H1 (cell line): Measurements from ENCODE around the gene FANCF. TPM values are rescaled to one million over a fixed set of nuclear protein-coding genes. Genes with fewer than 3 reads are reported as not detected.

Source experiments
- CTCF ChIA-PET: fragments of 300-600 bp; sonication (Branson Sonifier 250); formaldehyde crosslinking; loops from one replicate; lab custom pipeline; 2021; ENCODE audit not compliant: partially characterized antibody; lab: Charles Lee
- POLR2A ChIA-PET: fragments of 300-600 bp; sonication (Branson Sonifier 250); formaldehyde crosslinking; loops from one replicate; lab custom pipeline; 2021; ENCODE audit warnings: inconsistent platforms; ENCODE audit not compliant: partially characterized antibody; lab: Charles Lee
- DNase-seq, 2 experiments: peaks; one replicate each; pipeline versions ENCODE4 v3.0.0 to v3.0.0-alpha.2; 2010 to 2022; ENCODE audit warnings: low spot score in 2 of 2, low read depth in 1 of 2, mixed read lengths in 1 of 2
- FAIRE-seq: peaks from 2 replicates; lab custom pipeline; 2011; peaks lifted over from hg19 to GRCh38; lab: Jason Lieb, UNC
- H2AFZ ChIP-seq: 2 replicates; pipeline ENCODE4 v1.8.1; 2012; ENCODE audit warnings: low read length, inconsistent platforms
- H2AK5ac ChIP-seq: 2 replicates; pipeline ENCODE4 v1.6.1; 2013; ENCODE audit warnings: low read depth, low read length
- H2BK120ac ChIP-seq: replicated peaks from 2 replicates; pipeline ENCODE3; 2013; ENCODE audit warnings: low read depth, low read length, inconsistent platforms
- H2BK12ac ChIP-seq: 2 replicates; pipeline ENCODE4 v1.6.1; 2013; ENCODE audit warnings: low read depth, low read length
- H2BK15ac ChIP-seq: 2 replicates; pipeline ENCODE4 v1.6.1; 2013; ENCODE audit warnings: low read length
- H2BK20ac ChIP-seq: 2 replicates; pipeline ENCODE4 v1.6.1; 2013; ENCODE audit warnings: low read length
- H2BK5ac ChIP-seq: 2 replicates; pipeline ENCODE4 v1.6.1; 2013; ENCODE audit warnings: low read depth, low read length
- H3K14ac ChIP-seq: 2 replicates; pipeline ENCODE4 v1.6.1; 2013; ENCODE audit warnings: inconsistent platforms; ENCODE audit not compliant: insufficient read length
- H3K18ac ChIP-seq: 2 replicates; pipeline ENCODE4 v1.6.1; 2013; ENCODE audit warnings: low read length; ENCODE audit errors: extremely low read depth
- H3K23ac ChIP-seq: 2 replicates; pipeline ENCODE4 v1.6.1; 2013; ENCODE audit warnings: inconsistent platforms; ENCODE audit not compliant: insufficient read length
- H3K23me2 ChIP-seq: 2 replicates; pipeline ENCODE4 v1.6.1; 2013; ENCODE audit warnings: low read depth, low read length
- H3K27ac ChIP-seq: 2 replicates; pipeline ENCODE4 v1.6.1; 2011; ENCODE audit warnings: low read depth, low read length, inconsistent platforms
- H3K27me3 ChIP-seq, 4 experiments: replicated peaks in 1 of 4; 1 replicate in 1 of 4; 2 replicates in 3 of 4; pipeline versions ENCODE4 v1.6.1 to v1.8.1; 2011 to 2013; ENCODE audit warnings: low read length in 3 of 4, mild to moderate bottlenecking in 3 of 4, inconsistent platforms in 2 of 4, mixed read lengths in 2 of 4, moderate library complexity in 1 of 4; ENCODE audit not compliant: control insufficient read depth in 3 of 4, insufficient read depth in 3 of 4; ENCODE audit errors: extremely low read depth in 1 of 4
- H3K36me3 ChIP-seq, 4 experiments: 2 replicates each; pipeline versions ENCODE4 v1.6.1 to v1.8.1; 2011 to 2013; ENCODE audit warnings: mild to moderate bottlenecking in 4 of 4, low read length in 3 of 4, moderate library complexity in 2 of 4, control low read depth in 1 of 4, inconsistent platforms in 1 of 4; ENCODE audit not compliant: insufficient read depth in 4 of 4, control insufficient read depth in 2 of 4
- H3K4ac ChIP-seq: replicated peaks from 2 replicates; pipeline ENCODE3; 2013; ENCODE audit warnings: low read length, low read depth, mixed read lengths, inconsistent platforms; ENCODE audit not compliant: insufficient read length
- H3K4me1 ChIP-seq, 4 experiments: replicated peaks in 1 of 4; 1 replicate in 1 of 4; 2 replicates in 3 of 4; pipeline versions ENCODE4 v1.6.1 to v1.8.1; 2011 to 2013; ENCODE audit warnings: low read length in 3 of 4, inconsistent platforms in 2 of 4, mixed read lengths in 1 of 4; ENCODE audit not compliant: insufficient read depth in 4 of 4, control insufficient read depth in 3 of 4
- H3K4me2 ChIP-seq, 2 experiments: 2 replicates each; pipeline versions ENCODE4 v1.6.1 to v1.8.1; 2011 to 2013; ENCODE audit warnings: low read depth in 2 of 2, low read length in 2 of 2, control low read depth in 1 of 2, inconsistent platforms in 1 of 2, mild to moderate bottlenecking in 1 of 2; ENCODE audit not compliant: insufficient read depth in 1 of 2
- H3K4me3 ChIP-seq, 4 experiments: fragments of 200-600, 300-600 bp in 1 of 4; sonication (generic), shearing (Covaris generic), sonication (Bioruptor Twin) in 1 of 4; 2 replicates each; pipeline versions ENCODE4 v1.5.1 to v1.8.1; 2011 to 2016; ENCODE audit warnings: low read length in 4 of 4, low read depth in 3 of 4, control low read depth in 2 of 4, inconsistent platforms in 2 of 4, mild to moderate bottlenecking in 2 of 4, mixed read lengths in 1 of 4, moderate library complexity in 1 of 4; ENCODE audit not compliant: insufficient read depth in 2 of 4; ENCODE audit errors: extremely low read depth in 1 of 4
- H3K56ac ChIP-seq: replicated peaks from 2 replicates; pipeline ENCODE3; 2013; ENCODE audit warnings: low read depth, mild to moderate bottlenecking, mixed read lengths, low read length, inconsistent platforms; ENCODE audit not compliant: insufficient read length
- H3K79me1 ChIP-seq: 2 replicates; pipeline ENCODE4 v1.6.1; 2013; ENCODE audit warnings: low read depth, low read length, control low read depth
- H3K79me2 ChIP-seq, 2 experiments: 2 replicates each; pipeline versions ENCODE4 v1.6.1 to v1.8.1; 2012 to 2013; ENCODE audit warnings: low read length in 2 of 2, mild to moderate bottlenecking in 2 of 2, inconsistent platforms in 1 of 2; ENCODE audit not compliant: insufficient read depth in 2 of 2, control insufficient read depth in 1 of 2
- H3K9ac ChIP-seq, 4 experiments: replicated peaks in 1 of 4; 1 replicate in 1 of 4; 2 replicates in 3 of 4; pipeline versions ENCODE4 v1.6.1 to v1.8.1; 2011 to 2013; ENCODE audit warnings: low read depth in 3 of 4, low read length in 3 of 4, control low read depth in 2 of 4, mild to moderate bottlenecking in 2 of 4, moderate library complexity in 2 of 4, inconsistent platforms in 1 of 4; ENCODE audit errors: extremely low read depth in 1 of 4
- H3K9me3 ChIP-seq, 2 experiments: 2 replicates each; pipeline versions ENCODE4 v1.6.1 to v1.8.1; 2012 to 2013; ENCODE audit warnings: mild to moderate bottlenecking in 2 of 2, moderate library complexity in 2 of 2, control low read depth in 1 of 2, inconsistent platforms in 1 of 2, low read depth in 1 of 2, low read length in 1 of 2, mixed read lengths in 1 of 2; ENCODE audit not compliant: insufficient read depth in 2 of 2
- H4K20me1 ChIP-seq, 2 experiments: replicated peaks in 1 of 2; 2 replicates each; pipeline versions ENCODE3 to v1.8.1; 2011 to 2013; ENCODE audit warnings: inconsistent platforms in 2 of 2, low read length in 2 of 2, mild to moderate bottlenecking in 1 of 2; ENCODE audit not compliant: insufficient read depth in 2 of 2, control insufficient read depth in 1 of 2
- H4K5ac ChIP-seq: 2 replicates; pipeline ENCODE4 v1.6.1; 2013; ENCODE audit warnings: low read length, low read depth, mixed read lengths, inconsistent platforms; ENCODE audit not compliant: insufficient read length
- H4K8ac ChIP-seq: 2 replicates; pipeline ENCODE4 v1.8.0; 2013; ENCODE audit warnings: mild to moderate bottlenecking, moderate library complexity, low read length, inconsistent platforms; ENCODE audit not compliant: insufficient read depth; ENCODE audit errors: extremely low read depth
- H4K91ac ChIP-seq: replicated peaks from 2 replicates; pipeline ENCODE3; 2013; ENCODE audit warnings: low read length, mixed read lengths, inconsistent platforms; ENCODE audit not compliant: insufficient read length
- JUND ChIP-seq: IDR thresholded peaks from 2 replicates; pipeline ENCODE4 v1.6.1; 2011; ENCODE audit warnings: mild to moderate bottlenecking, improper control_type of control experiment, low read length
- KDM1A ChIP-seq: fragments of 200-600, 300-600 bp; sonication (generic); IDR thresholded peaks from 2 replicates; pipeline ENCODE4 v1.7.1; 2016; ENCODE audit warnings: mild to moderate bottlenecking, low read length, borderline replicate concordance
- MAFK ChIP-seq: IDR thresholded peaks from 2 replicates; pipeline ENCODE4 v1.6.1; 2012; ENCODE audit warnings: low read depth, mild to moderate bottlenecking, improper control_type of control experiment, low read length
- NANOG ChIP-seq: IDR thresholded peaks from 2 replicates; pipeline ENCODE4 v1.6.1; 2011; ENCODE audit warnings: low read length, low read depth, mild to moderate bottlenecking, inconsistent platforms; ENCODE audit not compliant: insufficient read depth, poor library complexity, severe bottlenecking
- WGBS, 2 experiments: shearing (Covaris generic) in 1 of 2; methylation state at CpG; one replicate each; pipeline versions ENCODE4 v1.1.6 to v1.1.7; 2013 to 2015; ENCODE audit warnings: low lambda C conversion rate in 2 of 2, mixed read lengths in 2 of 2, inconsistent platforms in 1 of 2, low coverage in 1 of 2, missing lambda C conversion rate in 1 of 2; ENCODE audit not compliant: insufficient replicate concordance in 2 of 2, insufficient coverage in 1 of 2, insufficient read length in 1 of 2; ENCODE audit errors: extremely low coverage in 1 of 2, missing lambda C conversion rate in 1 of 2; 5-methylcytosine and 5-hydroxymethylcytosine counted together
- polyA plus RNA-seq, 7 experiments: library from polyadenylated mRNA; depleted of rRNA in 3 of 7; stranded (reverse) in 5 of 7; unstranded in 2 of 7; fragments of >200 nt in 5 of 7; fragments of 200-250 nt in 2 of 7; gene quantifications; 1 replicate in 5 of 7; 2 replicates in 1 of 7; 4 replicates in 1 of 7; pipeline versions ENCODE4 v1.2.1 to v1.2.3, GENCODE V29; 2011 to 2013; ENCODE audit warnings: missing spikeins in 2 of 7, mixed read lengths in 2 of 7
- total RNA-seq: library from RNA; stranded (reverse); fragmentation: NEBNext Ultra II Directional; extraction: Animal tissue kit (Norgen Biotek cat#: 25700); gene quantifications from 2 replicates; pipeline ENCODE4 v1.2.1, GENCODE V29; 2021

FANCF gene
- total and polyA plus RNA-seq, 2 of the 8 experiments (the other 6 are each of a cell fraction or from before 2014, with no cell fraction given), result 10.0 to 29.4 TPM

- Histone ChIP-seq H2AK5ac (no peak overlapping the region), H2AFZ (no peak overlapping the region), H2BK15ac (no peak overlapping the region), H4K8ac (no peak overlapping the region), H3K4ac (no peak overlapping the region), H3K56ac (no peak overlapping the region), H3K23me2 (no peaks in the 10 kb centered on the region), H3K4me1 (no peaks in the 10 kb centered on the region), H2BK5ac (no peak overlapping the region), H3K27me3 (no peaks in the 10 kb centered on the region), H2BK12ac (no peak overlapping the region), H3K23ac (no peak overlapping the region), H3K18ac (no peak overlapping the region), H3K9ac (no peak overlapping the region), H3K27ac (no peak overlapping the region), H3K79me1 (no peaks in the 10 kb centered on the region), H3K36me3 (no peaks in the 10 kb centered on the region), H3K79me2 (no peaks in the 10 kb centered on the region), H3K4me3 (no peak overlapping the region), H4K20me1 (no peaks in the 10 kb centered on the region), H3K14ac (no peak overlapping the region), H3K9me3 (no peaks in the 10 kb centered on the region), H3K4me2 (no peak overlapping the region), H2BK120ac (no peak overlapping the region), H4K5ac (no peak overlapping the region), H4K91ac (no peak overlapping the region), H2BK20ac (no peak overlapping the region)
- no peak for TF ChIP-seq JUND
- TF ChIP-seq NANOG, result no peak
- TF ChIP-seq KDM1A, result no peak
- TF ChIP-seq MAFK, result no peak
- POLR2A ChIA-PET, result no interaction called here
- no peak for DNase-seq
- CTCF ChIA-PET, result no interaction called here
- WGBS, 2 experiments, result 97% methylated on average over 5 of the region's 5 CpGs; no CpG with 5 or more reads in 1 of the 2 experiments
- no peak for FAIRE-seq
These were observed 26.2 kb downstream of the FANCF start for GRCh38 chr11:22599458-22599857.
